ENCODE measurements around the gene DOP1A. TPM values are rescaled to one million over a fixed set of nuclear protein-coding genes. Genes with fewer than 3 reads are reported as not detected.

DOP1A gene
- total and polyA plus RNA-seq, 2 of the 13 experiments (the other 11 are each of a cell fraction or from before 2014, with no cell fraction given) = 5.2 to 16.7 TPM

- TF ChIP-seq NBN (conservative IDR thresholded peaks at IDR 0.05) = no peak
- TF ChIP-seq GFI1 (CRISPR knock-in tag; IDR thresholded peaks at IDR 0.05; ENCODE audit: borderline replicate concordance) = peak; percentile 64; the same call in 1 of the 2 replicates
- TF ChIP-seq CBX5 (CRISPR knock-in tag; IDR thresholded peaks at IDR 0.05; ENCODE audit: borderline replicate concordance) = 0 out of 2 replicates have a peak, but pooled peaks have one; percentile 67
- peak; percentile 93 for TF ChIP-seq MXD1 (CRISPR knock-in tag; IDR thresholded peaks at IDR 0.05)
- TF ChIP-seq ZNF567 (CRISPR knock-in tag; IDR thresholded peaks at IDR 0.05; ENCODE audit: borderline replicate concordance) = 0 out of 2 replicates have a peak, but pooled peaks have one; percentile 56
- TF ChIP-seq SNAPC4 (CRISPR knock-in tag; IDR thresholded peaks at IDR 0.05) = no peak; the same call in 1 of the 2 replicates
- TF ChIP-seq DNMT3B (CRISPR knock-in tag; conservative IDR thresholded peaks at IDR 0.05) = 0 out of 2 replicates have a peak, but pooled peaks have one; percentile 50
- no peak for TF ChIP-seq AGO2 (optimal IDR thresholded peaks at IDR 0.05; ENCODE audit: low read depth, low read length)
- peak; percentile 77; the same call in 1 of the 2 replicates for TF ChIP-seq ZNF558 (CRISPR knock-in tag; IDR thresholded peaks at IDR 0.05; ENCODE audit: borderline replicate concordance)
- no peak for TF ChIP-seq TCF12 (IDR thresholded peaks at IDR 0.05)
- TF ChIP-seq TCF12 (CRISPR knock-in tag; IDR thresholded peaks at IDR 0.05) = peak; percentile 86; the same call in 1 of the 2 replicates
- TF ChIP-seq ZNF205 (CRISPR knock-in tag; IDR thresholded peaks at IDR 0.05) = peak; percentile 84
- TF ChIP-seq IRF2 (CRISPR knock-in tag; IDR thresholded peaks at IDR 0.05) = peak; percentile 72; the same call in 1 of the 2 replicates
- peak; percentile 49; the same call in 1 of the 2 replicates for TF ChIP-seq PAXIP1 (CRISPR knock-in tag; conservative IDR thresholded peaks at IDR 0.05)
- TF ChIP-seq JUN (CRISPR knock-in tag; IDR thresholded peaks at IDR 0.05) = no peak
- TF ChIP-seq FOXP4 (CRISPR knock-in tag; IDR thresholded peaks at IDR 0.05) = no peak
- peak; percentile 54; the same call in 1 of the 2 replicates for TF ChIP-seq TBX2 (CRISPR knock-in tag; IDR thresholded peaks at IDR 0.05; ENCODE audit: borderline replicate concordance)
- TF ChIP-seq POLR2AphosphoS2 (IDR thresholded peaks at IDR 0.05; ENCODE audit: low read depth, low read length) = no peak
Observed at GRCh38 chr6:83065511-83066192, 1.8 kb upstream of the DOP1A start, which contains the start of gene UBE3D (continued).
